ENCODE results near the gene NELFCD.
A peak's percentile ranks its signal among the peaks of the same experiment; 100 is the strongest.
"Not testable (repeated sequence)": the region's sequence is repeated elsewhere in the genome, so short reads cannot be mapped to it uniquely, and the experiment has no call there.

The NELFCD gene

GRCh38 chr20:58975353-58975752, 5.7 kb upstream of the NELFCD start:
- no peak for DNase-seq

DNA sequence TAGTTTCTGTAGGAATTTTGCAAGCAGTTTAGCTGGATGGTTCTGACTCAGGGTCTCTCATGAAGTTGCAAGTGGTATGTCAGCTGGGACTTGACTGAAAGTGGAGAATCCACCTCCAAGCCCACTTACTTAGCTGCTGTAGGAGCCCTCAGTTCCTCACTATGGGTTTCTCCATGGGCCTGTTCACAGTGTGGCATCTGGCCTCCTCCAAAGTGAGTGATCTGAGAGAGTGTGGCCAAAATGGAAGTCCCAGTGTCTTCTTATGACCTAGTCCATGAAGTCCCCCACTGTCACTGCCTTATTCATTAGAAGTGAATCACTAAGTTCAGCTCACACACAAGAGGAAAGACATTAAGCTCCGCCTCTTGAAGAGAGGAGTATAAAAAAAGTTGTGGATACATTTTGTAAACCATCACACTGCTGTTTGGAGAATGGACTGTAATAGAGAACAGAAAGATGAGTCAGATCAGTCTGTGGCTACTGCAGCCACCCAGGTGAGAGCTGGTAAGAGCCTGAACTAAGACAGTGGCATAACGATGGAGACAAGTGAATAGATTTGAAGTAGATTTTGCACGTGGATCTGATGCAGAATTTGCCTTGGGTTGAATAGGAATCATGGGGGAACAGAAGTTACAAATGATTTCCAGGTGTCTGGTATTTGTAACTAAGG, 4.9 kb upstream of the NELFCD start:
- peak; percentile 19 for DNase-seq

- DNase-seq: no peak
Measured at GRCh38 chr20:58978351-58979190, 2.5 kb upstream of the NELFCD start.

DNA sequence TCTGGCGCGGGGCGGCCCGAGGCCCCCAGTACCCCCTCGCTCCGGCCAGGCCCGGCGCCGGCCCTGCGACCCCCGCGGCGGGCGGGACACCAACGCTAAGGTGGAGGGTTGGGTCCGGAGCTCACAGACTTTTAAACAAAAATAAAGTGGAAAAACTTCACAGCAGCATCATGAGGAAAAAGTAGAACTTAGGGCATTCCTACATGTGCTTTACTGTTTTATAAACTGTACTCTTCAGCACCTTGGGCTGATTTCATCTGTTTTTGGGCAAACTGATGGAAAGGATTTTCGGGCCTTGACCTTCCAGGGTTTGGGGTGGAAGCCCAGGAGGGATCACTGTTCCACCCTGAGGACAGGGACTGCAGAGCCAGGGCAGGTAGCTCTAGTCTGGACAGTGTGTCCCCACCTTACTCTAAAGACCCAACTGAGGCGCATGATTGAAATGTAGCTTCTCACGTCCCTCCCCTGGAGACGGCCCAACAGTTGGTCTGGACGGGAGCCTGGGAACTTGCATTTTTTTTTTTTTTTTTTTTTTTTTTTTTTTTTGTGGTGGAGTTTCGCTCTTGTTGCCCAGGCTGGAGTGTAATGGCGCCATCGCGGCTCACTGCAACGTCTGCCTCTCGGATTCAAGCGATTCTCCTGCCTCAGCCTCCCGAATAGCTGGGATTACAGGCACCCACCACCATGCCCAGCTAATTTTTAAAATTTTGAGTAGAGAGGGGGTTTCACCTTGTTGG, 740 bp downstream of the NELFCD start:
- DNase-seq: peak; percentile 54

- DNase-seq: no peak
Measured at GRCh38 chr20:58982406-58983114, 1.5 kb downstream of the NELFCD start.

DNA sequence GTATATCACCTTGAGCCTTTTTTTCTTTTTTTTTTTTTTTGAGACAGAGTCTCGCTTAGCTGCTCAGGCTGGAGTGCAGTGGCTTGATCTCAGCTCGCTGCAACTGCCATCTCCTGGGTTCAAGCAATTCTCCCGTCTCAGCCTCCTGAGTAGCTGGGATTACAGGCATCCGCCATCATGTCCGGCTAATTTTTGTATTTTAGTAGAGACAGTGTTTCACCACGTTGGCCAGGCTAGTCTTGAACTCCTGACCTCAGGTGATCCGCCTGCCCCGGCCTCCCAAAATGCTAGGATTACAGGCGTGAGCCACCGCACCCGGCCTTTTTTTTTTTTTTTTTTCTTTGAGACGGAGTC, 2.0 kb downstream of the NELFCD start:
- DNase-seq: not testable (repeated sequence)

DNA sequence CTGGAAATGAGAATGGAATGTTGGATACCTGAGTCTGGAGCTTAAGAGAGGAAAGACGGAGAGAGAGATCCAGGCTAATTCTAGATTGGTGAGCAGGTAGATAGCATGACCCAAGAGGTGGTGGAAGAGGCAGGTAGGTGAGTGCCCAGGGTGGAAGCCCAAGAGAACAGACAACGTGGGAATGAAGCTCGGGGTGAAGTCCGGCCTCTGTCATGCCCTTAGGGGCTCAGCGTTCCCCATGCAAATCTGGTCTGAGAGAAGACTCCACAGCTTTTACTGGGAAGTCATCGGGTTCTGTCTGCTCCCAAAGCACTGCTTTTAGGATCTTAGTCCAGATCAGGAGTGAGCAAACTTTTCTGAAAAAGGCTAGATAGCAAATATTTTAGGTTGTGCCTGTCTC, 3.6 kb downstream of the NELFCD start:
- DNase-seq: no peak

DNA sequence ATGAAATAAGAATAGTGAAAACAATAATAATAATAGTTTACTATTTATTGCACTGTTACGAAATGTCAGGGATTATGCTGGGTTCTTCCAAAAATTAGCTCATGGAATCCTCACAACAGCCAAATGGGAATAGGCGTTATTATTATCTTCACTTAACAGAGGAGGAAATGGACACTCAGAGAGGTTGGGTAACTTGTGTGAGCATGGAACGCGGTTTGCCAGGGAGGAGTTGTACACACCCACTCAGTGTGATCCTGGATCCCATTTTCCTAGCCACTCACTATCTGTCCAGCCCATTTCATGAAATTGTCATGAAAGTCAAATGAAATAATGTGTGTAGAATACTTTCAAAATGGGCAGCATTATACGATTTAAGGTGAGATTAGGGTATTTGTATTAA, 4.6 kb downstream of the NELFCD start:
- DNase-seq: no peak

DNA sequence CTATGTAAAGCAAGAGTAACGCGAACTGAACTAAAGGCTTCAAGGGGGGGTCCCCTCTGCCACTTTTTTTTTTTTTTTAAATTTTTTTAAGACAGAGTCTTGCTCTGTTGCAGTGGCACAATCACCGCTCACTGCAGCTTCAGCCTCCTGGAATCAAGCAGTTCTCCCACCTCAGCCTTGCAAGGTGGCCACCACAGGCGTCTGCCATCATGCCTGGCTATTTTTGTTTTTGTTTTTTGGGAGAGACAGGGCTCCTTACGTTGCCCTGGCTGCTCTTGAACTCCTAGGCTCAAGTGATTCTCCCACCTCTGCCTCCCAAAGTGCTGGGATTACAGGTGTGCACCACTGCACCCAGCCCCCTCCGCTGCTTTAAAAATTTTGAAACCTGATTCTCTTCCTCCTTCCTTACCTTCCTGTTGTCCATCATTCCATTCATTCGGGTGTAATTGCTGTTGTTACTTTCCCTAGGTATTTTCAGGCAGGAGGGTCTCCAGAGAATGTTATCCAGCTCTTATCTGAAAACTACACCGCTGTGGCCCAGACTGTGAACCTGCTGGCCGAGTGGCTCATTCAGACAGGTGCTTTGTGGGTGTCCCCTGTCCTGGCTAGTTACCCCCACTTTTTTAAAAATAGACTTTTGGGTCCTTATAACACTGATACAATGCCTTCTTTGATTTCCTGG, 5.4 kb downstream of the NELFCD start:
- no peak for DNase-seq

DNA sequence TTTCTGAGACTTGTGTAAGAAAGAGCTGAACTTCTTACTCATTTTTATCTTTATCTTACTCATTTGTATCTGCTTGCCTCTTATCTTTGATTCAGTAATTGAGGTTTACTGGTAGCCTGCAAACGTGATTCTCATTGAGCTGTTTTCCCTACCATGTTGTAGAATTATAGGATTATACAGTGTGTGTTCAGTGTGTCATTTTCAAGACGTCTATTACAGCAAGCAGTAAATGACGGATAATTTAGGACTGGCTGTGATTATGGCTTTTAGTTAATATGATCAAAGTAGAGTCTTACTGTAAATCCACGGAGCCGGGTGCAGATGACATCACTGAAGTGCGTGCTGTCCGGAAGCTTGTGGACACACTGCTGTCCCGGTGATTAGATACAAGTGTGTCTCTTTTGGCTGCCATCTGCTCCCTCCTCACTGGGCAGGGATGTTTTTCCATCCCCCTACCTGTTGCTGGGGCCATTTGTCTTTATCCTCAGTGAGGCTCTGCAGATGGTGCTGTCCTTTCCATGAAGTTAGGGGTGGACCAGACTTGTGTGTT, 6.0 kb downstream of the NELFCD start:
- DNase-seq: no peak

DNA sequence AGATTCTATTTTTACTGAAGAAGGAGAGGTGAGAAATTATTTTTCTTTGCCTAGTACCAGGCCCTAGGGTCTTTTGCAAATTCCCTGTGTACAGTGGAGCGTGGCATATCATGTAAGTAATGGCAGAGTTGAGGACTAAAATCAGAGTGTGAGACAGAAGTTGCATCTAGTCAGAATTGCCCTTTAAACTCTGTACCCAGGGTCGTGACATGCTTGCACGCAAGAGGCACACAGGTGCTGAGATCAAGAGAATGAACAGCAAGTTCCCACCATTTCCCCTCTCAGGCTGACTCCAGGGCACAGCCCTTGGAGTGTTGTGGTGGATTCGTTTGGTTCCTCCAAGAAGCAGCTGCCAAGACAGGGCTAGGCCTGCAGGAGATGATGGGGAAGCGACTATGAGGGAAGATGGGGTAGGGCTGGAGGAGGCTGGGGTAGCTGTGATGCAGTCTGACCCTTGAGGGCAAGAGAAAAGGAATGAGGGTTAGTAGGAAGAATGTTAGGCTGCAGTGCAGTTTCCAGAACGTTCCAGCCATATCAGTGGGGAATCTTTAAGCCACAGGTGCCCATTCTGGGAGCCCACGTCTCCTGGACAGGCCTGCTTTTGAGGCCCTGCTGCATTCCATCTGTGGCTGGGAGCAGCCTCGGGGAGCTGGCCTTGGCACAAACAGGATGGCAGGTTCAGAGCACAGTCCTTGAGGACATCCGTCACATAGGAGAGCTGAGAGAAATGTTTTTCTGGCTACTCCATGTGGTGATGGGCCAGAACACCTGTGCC, 6.9 kb downstream of the NELFCD start:
- no peak for DNase-seq

DNA sequence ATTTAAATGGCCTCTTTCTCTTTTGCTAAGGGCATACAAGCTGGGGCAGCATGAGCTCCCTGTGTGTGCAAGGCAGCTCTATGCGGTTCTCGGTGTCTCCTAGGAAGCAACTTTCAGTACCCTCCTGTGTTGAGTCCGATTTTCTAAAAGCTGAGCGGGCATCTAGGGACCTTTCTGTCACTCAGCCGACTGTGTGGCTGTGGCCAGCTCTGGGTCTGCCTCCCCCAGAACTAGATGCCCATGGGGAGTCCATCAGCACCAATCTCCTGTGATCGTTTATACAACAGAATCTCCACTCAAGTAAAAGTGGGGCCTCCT, 7.5 kb downstream of the NELFCD start:
- DNase-seq: no peak

- DNase-seq: no peak
Measured at GRCh38 chr20:58989196-58989595, 8.1 kb downstream of the NELFCD start.

DNA sequence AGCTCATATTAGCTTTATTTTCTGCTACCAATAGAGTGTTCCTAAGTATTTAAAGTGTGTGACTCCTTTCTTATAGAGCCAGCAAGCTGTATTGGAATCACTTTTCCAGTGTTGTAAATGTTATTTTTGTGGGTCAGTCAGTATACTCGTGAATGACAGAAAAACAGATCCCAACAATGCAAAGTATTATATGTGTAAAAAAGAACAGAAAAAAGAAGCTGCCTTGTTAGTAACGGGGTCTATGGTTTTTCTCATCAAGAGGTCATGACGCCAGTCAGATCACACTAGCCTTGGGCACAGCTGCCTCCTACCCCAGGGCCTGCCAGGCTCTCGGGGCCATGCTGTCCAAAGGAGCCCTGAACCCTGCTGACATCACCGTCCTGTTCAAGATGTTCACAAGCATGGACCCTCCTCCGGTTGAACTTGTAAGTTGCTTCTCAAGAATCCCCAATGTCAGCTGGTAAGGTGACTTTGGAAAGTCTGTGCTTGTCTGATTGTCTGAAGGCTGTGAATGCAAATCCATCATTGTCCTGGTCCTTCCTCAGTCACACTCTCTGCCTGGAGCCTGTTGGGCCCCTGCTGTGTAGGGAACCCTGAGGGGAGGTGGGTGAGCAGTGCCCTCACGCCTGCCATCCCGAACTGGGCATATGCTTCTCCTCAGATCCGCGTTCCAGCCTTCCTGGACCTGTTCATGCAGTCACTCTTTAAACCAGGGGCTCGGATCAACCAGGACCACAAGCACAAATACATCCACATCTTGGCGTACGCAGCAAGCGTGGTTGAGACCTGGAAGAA, 9.8 kb downstream of the NELFCD start:
- no peak for DNase-seq

DNA sequence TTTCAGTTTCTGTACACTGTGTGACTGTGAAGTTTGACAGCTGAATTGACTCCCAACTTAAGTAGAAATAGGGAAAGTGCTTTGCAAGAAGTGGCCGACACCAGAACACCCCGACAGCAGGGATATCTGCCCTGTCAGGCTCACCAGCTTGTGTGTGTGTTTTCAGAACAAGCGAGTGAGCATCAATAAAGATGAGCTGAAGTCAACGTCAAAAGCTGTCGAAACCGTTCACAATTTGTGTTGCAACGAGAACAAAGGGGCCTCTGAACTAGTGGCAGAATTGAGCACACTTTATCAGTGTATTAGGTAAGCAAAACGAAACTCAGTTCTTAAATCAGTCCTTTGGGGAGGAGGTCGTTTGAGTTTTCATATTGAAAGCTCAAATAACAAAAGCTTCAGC, 10.7 kb downstream of the NELFCD start:
- no peak for DNase-seq

DNA sequence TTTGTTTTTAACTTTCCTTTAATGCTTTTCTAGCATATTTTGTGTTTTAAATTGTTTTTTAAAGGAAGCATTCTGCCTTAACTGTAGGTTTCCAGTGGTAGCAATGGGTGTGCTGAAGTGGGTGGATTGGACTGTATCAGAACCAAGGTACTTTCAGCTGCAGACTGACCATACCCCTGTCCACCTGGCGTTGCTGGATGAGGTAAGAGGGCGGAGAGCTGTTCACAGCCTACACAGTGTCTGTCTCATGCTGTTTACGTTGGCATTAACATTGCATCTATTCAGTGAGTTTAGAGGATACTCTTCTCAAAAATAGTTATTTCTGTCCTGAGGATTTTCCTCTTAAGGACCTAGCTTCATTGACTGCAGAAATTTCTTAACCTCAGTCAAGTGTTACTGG, 11.9 kb downstream of the NELFCD start:
- DNase-seq: no peak

- DNase-seq: no peak
Measured at GRCh38 chr20:58993332-58994248, 12.5 kb downstream of the NELFCD start.

DNA sequence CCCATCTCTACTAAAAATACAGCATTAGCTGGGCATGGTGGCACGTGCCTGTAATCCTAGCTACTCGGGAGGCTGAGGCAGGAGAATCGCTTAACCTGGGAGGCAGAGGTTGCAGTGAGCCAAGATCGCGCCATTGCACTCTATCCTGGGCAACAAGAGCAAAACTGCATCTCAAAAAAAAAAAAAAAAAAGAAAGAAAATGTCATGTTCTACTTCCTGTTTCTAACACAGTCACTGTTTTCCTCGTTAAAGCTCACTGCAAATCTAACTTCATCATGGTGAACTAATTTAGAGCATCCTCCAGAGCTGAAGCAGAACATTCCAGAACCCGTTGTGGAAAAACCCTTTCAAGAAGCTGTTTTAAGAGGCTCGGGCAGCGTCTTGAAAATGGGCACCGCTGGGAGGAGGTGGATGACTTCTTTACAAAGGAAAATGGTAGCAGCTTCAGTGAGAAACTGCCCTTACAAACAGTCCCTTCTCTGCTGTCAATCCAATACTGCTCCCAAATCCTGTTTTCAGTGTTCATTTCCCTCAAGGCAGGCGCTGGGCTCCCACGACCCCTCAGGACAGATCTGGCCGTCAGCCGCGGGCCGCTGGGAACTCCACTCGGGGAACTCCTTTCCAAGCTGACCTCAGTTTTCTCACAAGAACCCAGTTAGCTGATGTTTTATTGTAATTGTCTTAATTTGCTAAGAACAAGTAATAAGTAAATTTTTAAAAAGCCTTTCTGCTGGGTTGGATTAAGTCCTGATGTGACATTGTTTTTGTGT, 13.5 kb downstream of the NELFCD start:
- no peak for DNase-seq
